Small intestine (tissue), 7 donors: ENCODE measurements around the gene AKR7A3. TPM values are rescaled to one million over a fixed set of nuclear protein-coding genes. Genes with fewer than 3 reads are reported as not detected.

Experiments used
- DNase-seq, 2 donors: peaks; one replicate each; pipeline versions ENCODE4 v3.0.0 to v3.0.0-alpha.2; 2013
- FAIRE-seq: peaks from 2 replicates; lab custom pipeline; 2012; peaks lifted over from hg19 to GRCh38; lab: Jason Lieb, UNC
- H3K27ac ChIP-seq, 3 donors: one replicate each; pipeline ENCODE4 v1.5.1; 2013; ENCODE audit warnings: low read length in 2 of 3, mild to moderate bottlenecking in 2 of 3, control low read depth in 1 of 3, inconsistent platforms in 1 of 3, low read depth in 1 of 3, moderate library complexity in 1 of 3
- H3K27me3 ChIP-seq, 3 donors: one replicate each; pipeline ENCODE4 v1.6.1; 2013; ENCODE audit warnings: low read length in 3 of 3, inconsistent platforms in 1 of 3; ENCODE audit not compliant: control insufficient read depth in 3 of 3, insufficient read depth in 3 of 3
- H3K36me3 ChIP-seq, 3 donors: one replicate each; pipeline ENCODE4 v1.6.1; 2013; ENCODE audit warnings: low read length in 3 of 3, inconsistent platforms in 1 of 3, low read depth in 1 of 3, mild to moderate bottlenecking in 1 of 3, moderate library complexity in 1 of 3; ENCODE audit not compliant: control insufficient read depth in 3 of 3, insufficient read depth in 2 of 3
- H3K4me1 ChIP-seq, 3 donors: one replicate each; pipeline ENCODE4 v1.6.1; 2013; ENCODE audit warnings: low read length in 2 of 3, inconsistent platforms in 1 of 3, low read depth in 1 of 3, mild to moderate bottlenecking in 1 of 3, moderate library complexity in 1 of 3; ENCODE audit not compliant: control insufficient read depth in 3 of 3, insufficient read depth in 2 of 3
- H3K4me3 ChIP-seq, 3 donors: one replicate each; pipeline ENCODE4 v1.5.1; 2013; ENCODE audit warnings: low read length in 3 of 3, control low read depth in 1 of 3, inconsistent platforms in 1 of 3, low read depth in 1 of 3, mild to moderate bottlenecking in 1 of 3, moderate library complexity in 1 of 3
- H3K9me3 ChIP-seq, 2 donors: one replicate each; pipeline ENCODE4 v1.6.1; 2013; ENCODE audit warnings: low read depth in 1 of 2, low read length in 1 of 2; ENCODE audit not compliant: control insufficient read depth in 2 of 2, insufficient read depth in 1 of 2
- WGBS, 3 donors: extraction: QIAGEN DNeasy Blood & Tissue Kit; methylation state at CpG; one replicate each; pipeline ENCODE4 v1.1.7; 2013; 5-methylcytosine and 5-hydroxymethylcytosine counted together
- polyA plus RNA-seq, 4 donors: library from polyadenylated mRNA; stranded (reverse) in 3 of 4; unstranded in 1 of 4; fragments of 200-250 nt in 3 of 4; fragments of 120-200 nt in 1 of 4; gene quantifications; one replicate each; pipeline versions ENCODE4 v1.2.1 to v1.2.3, GENCODE V29; 2013
- donor health status: healthy with polysubstance abuse.
- donor health status: control.
- donor health status: control.
- donor health status: Bipolar disorder and iron deficiency.
- donor health status: healthy.

The AKR7A3 gene
- polyA plus RNA-seq, 4 donors: 3.4 to 1,138 (median 636) TPM

GRCh38 chr1:19313961-19314882 is 25.7 kb upstream of the AKR7A3 start:
- H3K27ac ChIP-seq: peak overlapping the region in 1 of 3 donors; percentile 27
- H3K4me3 ChIP-seq: no peak overlapping the region
- no peaks in the 10 kb centered on the region for H3K9me3 ChIP-seq
- no peaks in the 10 kb centered on the region for H3K27me3 ChIP-seq
- H3K36me3 ChIP-seq: peaks cover 3 to 52% (median 3%) of the 10 kb centered on the region in 3 donors
- 80 to 88% (median 87%) methylated on average over 10 of the region's 10 CpGs for WGBS, 3 donors
- peaks cover 0 to 31% (median 3%) of the 10 kb centered on the region in 3 donors for H3K4me1 ChIP-seq
- FAIRE-seq (no peak), DNase-seq (no peak)

- peaks cover 0 to 37% (median 3%) of the 10 kb centered on the region in 3 donors for H3K4me1 ChIP-seq
- 62 to 89% (median 65%) methylated on average over 4 of the region's 4 CpGs for WGBS, 3 donors
- H3K9me3 ChIP-seq: no peaks in the 10 kb centered on the region
- FAIRE-seq (no peak), DNase-seq (peak; percentile 58 to 67)
- peaks cover 3 to 52% (median 5%) of the 10 kb centered on the region in 3 donors for H3K36me3 ChIP-seq
- H3K4me3 ChIP-seq: no peak overlapping the region
- peak overlapping the region in 1 of 3 donors; percentile 27 for H3K27ac ChIP-seq
- H3K27me3 ChIP-seq: no peaks in the 10 kb centered on the region
Observed at GRCh38 chr1:19313636-19313959, 25.0 kb upstream of the AKR7A3 start.

DNA sequence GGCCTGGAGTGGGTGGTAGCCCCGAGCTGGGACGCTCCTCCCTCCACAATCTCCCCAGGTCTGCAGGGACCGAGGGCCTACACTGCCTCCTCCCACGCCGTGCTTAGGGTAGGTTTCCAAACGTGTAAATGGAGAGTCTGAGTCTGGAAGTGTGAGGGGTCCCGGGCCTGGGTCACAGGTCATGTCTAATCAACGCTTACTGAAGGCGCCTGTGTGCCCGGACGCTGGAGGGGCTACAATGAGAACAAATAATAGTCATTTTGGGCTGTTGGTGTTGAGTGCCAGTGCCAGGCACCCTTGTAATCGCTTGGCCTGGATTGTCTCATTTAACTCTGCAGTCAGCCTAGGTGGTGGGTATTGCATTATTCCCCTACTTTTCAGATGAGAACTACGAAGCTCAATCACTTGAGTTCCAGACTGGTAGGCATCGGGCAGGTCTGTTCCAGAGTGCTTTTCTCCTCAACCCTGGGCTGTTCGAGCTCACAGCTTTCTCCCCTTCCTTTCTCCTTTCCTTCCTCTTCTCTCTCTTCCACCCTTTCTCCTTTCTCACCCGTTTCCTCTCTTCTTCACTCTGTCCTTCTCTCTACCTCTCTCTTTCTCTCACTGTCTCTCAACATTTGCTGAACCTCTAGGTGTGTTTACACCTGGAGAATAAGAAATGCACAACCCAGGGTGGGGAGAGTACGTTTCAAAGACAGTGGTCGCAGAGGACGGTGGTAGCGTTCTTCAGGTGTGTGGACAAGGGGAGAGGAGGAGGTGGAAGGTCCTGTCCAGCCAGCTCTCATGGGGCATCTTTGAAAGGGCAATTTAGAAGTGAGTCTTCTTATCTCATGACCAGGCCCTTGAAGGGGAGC is 24.4 kb upstream of the AKR7A3 start:
- FAIRE-seq: no peak
- H3K9me3 ChIP-seq: no peaks in the 10 kb centered on the region
- H3K4me3 ChIP-seq: peak overlapping the region; percentile 72 to 83 (median 74)
- no peaks in the 10 kb centered on the region for H3K27me3 ChIP-seq
- peaks cover 0 to 42% (median 7%) of the 10 kb centered on the region in 3 donors for H3K4me1 ChIP-seq
- peak overlapping the region; percentile 77 to 86 (median 80) for H3K27ac ChIP-seq
- WGBS, 3 donors: 45 to 48% (median 45%) methylated on average over 20 of the region's 20 CpGs
- peaks cover 3 to 51% (median 8%) of the 10 kb centered on the region in 3 donors for H3K36me3 ChIP-seq
- peak in 1 of 2 donors; percentile 19 for DNase-seq

- Histone ChIP-seq H3K27ac (peak within 1 kb of the TSS; percentile 78 to 86 (median 80)), H3K4me1 (peaks cover 0 to 51% (median 7%) of the 10 kb centered on the region in 3 donors), H3K27me3 (no peaks in the 10 kb centered on the region), H3K4me3 (peak within 1 kb of the TSS; percentile 72 to 87 (median 74)), H3K9me3 (no peaks in the 10 kb centered on the region), H3K36me3 (peaks cover 0 to 49% (median 5%) of the 10 kb centered on the region in 3 donors)
- WGBS, 3 donors: 1% methylated on average over 48 to 105 of the region's 105 CpGs
- FAIRE-seq (no peak), DNase-seq (peak; percentile 93 to 97)
Observed at GRCh38 chr1:19311931-19312781, 23.6 kb upstream of the AKR7A3 start, which contains the start of the genes AKR7A2 and SLC66A1. TSS of gene AKR7A2 (minus strand) at chr1:19312144. CDS start at chr1:19312124, 20 bp downstream. TSS of gene SLC66A1 (plus strand) at chr1:19312326. CDS start at chr1:19317678, 5,352 bp downstream.

GRCh38 chr1:19311503-19311930 is 22.9 kb upstream of the AKR7A3 start:
- H3K36me3 ChIP-seq: peaks cover 3 to 49% (median 8%) of the 10 kb centered on the region in 3 donors
- H3K9me3 ChIP-seq: no peaks in the 10 kb centered on the region
- H3K4me3 ChIP-seq: peak overlapping the region; percentile 72 to 87 (median 74)
- FAIRE-seq (no peak), DNase-seq (peak in 1 of 2 donors; percentile 22)
- H3K27ac ChIP-seq: peak overlapping the region; percentile 77 to 80 (median 78)
- no peaks in the 10 kb centered on the region for H3K27me3 ChIP-seq
- H3K4me1 ChIP-seq: peaks cover 0 to 52% (median 7%) of the 10 kb centered on the region in 3 donors
- WGBS, 3 donors: 0 to 1% (median 1%) methylated on average over 24 to 29 of the region's 29 CpGs

GRCh38 chr1:19310720-19311502 is 22.3 kb upstream of the AKR7A3 start:
- Histone ChIP-seq H3K27me3 (no peaks in the 10 kb centered on the region), H3K4me3 (peak overlapping the region; percentile 72 to 87 (median 74)), H3K4me1 (peaks cover 0 to 52% (median 7%) of the 10 kb centered on the region in 3 donors), H3K9me3 (no peaks in the 10 kb centered on the region), H3K27ac (peak overlapping the region; percentile 77 to 80 (median 78)), H3K36me3 (peaks cover 3 to 49% (median 10%) of the 10 kb centered on the region in 3 donors)
- no peak for FAIRE-seq
- WGBS, 3 donors: 28 to 40% (median 29%) methylated on average over 13 of the region's 13 CpGs
- peak; percentile 71 to 73 for DNase-seq

DNA sequence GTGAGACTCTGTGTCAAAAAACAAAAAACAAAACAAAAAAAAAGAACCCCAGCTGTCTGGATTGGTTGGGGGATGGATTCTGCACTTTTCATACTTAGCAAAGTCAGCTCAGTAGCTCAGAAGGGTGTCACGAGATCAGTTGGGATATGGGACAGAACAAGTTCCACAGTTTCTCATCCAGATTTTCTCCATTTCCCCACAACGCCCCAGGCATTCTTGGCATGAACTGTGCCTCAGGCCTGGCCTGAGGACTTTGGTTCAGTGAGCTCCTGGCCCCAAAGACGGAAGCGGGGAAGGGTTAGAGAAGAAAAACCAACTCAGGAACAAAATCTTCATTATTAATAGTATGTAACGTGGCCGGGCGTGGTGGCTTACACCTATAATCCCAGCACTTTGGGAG is 21.5 kb upstream of the AKR7A3 start:
- H3K9me3 ChIP-seq: no peaks in the 10 kb centered on the region
- H3K27ac ChIP-seq: peak overlapping the region in 1 of 3 donors; percentile 34
- H3K4me1 ChIP-seq: peaks cover 0 to 47% (median 7%) of the 10 kb centered on the region in 3 donors
- FAIRE-seq: no peak
- H3K4me3 ChIP-seq: no peak overlapping the region
- DNase-seq: peak in 1 of 2 donors; percentile 13
- H3K27me3 ChIP-seq: no peaks in the 10 kb centered on the region
- 70 to 82% (median 74%) methylated on average over 7 of the region's 7 CpGs for WGBS, 3 donors
- peaks cover 3 to 47% (median 14%) of the 10 kb centered on the region in 3 donors for H3K36me3 ChIP-seq
